DOHH2 (cell line): ENCODE data around the gene ZBTB26.

ENCODE experiments used
- CTCF ChIP-seq: fragments of 200-600 bp; sonication (generic); IDR thresholded peaks from one replicate; pipeline ENCODE4 v1.5.1; 2014; ENCODE audit warnings: antibody characterized with exemption, mild to moderate bottlenecking, low read depth, low read length; ENCODE audit not compliant: poor library complexity, severe bottlenecking
- EZH2phosphoT487 ChIP-seq: fragments of 200-600 bp; sonication (generic); IDR thresholded peaks from 2 replicates; pipeline ENCODE4 v1.6.1; 2017; ENCODE audit warnings: borderline replicate concordance, mild to moderate bottlenecking, antibody characterized with exemption, low read length, moderate library complexity, mixed read lengths

GRCh38 chr9:122961139-122961538 is 29.8 kb upstream of the ZBTB26 start:
- TF ChIP-seq CTCF: no peak
- TF ChIP-seq EZH2phosphoT487: no peak
